IPS-18c (cell line): ENCODE measurements around the gene PXDN.

Source experiments
- H3K4me3 ChIP-seq: 2 replicates; pipeline ENCODE4 v1.7.0; 2013; ENCODE audit warnings: low read depth, mild to moderate bottlenecking, low read length, moderate library complexity; ENCODE audit not compliant: insufficient read depth
- H3K9me3 ChIP-seq: one replicate; pipeline ENCODE4 v1.6.1; 2013; ENCODE audit warnings: mild to moderate bottlenecking, low read length, moderate library complexity; ENCODE audit not compliant: control insufficient read depth, insufficient read depth

The PXDN gene

GRCh38 chr2:1674276-1674675 is 70.0 kb downstream of the PXDN start:
- Histone ChIP-seq H3K9me3 (no peaks in the 10 kb centered on the region), H3K4me3 (no peak overlapping the region)

- Histone ChIP-seq H3K9me3 (no peaks in the 10 kb centered on the region), H3K4me3 (no peak overlapping the region)
Observed at GRCh38 chr2:1673160-1673944, 71.0 kb downstream of the PXDN start.

GRCh38 chr2:1672738-1673137 is 71.6 kb downstream of the PXDN start:
- H3K4me3 ChIP-seq, result no peak overlapping the region
- no peaks in the 10 kb centered on the region for H3K9me3 ChIP-seq

- H3K9me3 ChIP-seq, result no peaks in the 10 kb centered on the region
- H3K4me3 ChIP-seq, result no peak overlapping the region
Observed at GRCh38 chr2:1671916-1672315, 72.4 kb downstream of the PXDN start.

GRCh38 chr2:1670636-1671035 is 73.7 kb downstream of the PXDN start:
- Histone ChIP-seq H3K4me3 (no peak overlapping the region), H3K9me3 (no peaks in the 10 kb centered on the region)

DNA sequence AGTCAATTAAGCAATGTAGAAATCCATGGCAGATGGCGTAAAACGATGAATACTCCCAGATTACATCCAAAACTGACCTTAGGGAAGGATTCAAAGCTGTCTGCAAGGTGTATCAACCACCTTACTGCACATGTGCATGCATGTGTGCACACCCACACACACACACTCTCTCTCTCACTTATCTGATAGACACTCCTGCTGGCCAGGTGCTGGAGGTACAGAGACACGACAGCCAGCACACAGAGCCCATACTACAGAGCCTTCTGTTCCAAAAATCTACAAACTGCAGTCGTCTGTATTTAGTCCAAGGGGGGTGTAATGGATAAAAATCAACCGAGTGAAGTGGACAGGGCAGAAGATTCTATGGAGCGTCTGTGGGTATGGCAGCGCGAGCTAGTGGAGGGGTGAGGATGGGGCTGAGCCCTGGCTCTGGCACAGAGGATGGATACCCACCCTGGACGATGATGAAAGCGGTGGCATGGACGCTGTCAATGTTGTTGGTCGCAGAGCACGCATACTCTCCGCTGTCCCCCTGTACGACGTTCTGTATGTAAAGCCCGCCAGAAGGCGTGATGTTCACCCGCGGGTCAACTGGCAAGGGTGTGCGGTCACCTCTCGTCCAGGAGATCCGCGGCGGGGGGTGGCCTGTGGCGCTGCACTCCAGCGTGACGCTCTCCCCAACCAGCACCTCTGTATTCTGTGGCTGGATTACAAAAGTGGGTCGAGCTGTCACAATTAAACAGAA is 78.4 kb downstream of the PXDN start:
- Histone ChIP-seq H3K4me3 (no peak overlapping the region), H3K9me3 (no peaks in the 10 kb centered on the region)

DNA sequence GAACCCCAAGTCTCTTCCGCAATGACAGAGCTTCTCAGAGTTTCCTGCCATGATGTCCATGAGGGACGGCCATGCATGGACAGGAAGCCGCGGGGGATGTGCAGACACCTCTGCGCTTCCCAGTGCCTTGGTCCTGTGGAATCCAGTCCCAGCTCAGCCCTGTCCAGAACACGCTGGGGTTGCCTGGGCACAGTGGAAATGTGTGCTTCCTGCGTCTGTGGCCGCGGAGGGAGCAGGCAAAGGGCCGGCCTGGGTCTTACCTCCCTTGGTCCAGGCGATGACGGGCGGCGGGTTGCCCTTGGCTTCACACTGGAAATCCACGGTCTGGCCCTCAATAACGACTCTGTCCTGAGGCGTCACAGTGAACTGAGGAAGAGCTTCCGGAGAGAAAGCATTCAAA is 79.6 kb downstream of the PXDN start:
- Histone ChIP-seq H3K9me3 (no peaks in the 10 kb centered on the region), H3K4me3 (no peak overlapping the region)

DNA sequence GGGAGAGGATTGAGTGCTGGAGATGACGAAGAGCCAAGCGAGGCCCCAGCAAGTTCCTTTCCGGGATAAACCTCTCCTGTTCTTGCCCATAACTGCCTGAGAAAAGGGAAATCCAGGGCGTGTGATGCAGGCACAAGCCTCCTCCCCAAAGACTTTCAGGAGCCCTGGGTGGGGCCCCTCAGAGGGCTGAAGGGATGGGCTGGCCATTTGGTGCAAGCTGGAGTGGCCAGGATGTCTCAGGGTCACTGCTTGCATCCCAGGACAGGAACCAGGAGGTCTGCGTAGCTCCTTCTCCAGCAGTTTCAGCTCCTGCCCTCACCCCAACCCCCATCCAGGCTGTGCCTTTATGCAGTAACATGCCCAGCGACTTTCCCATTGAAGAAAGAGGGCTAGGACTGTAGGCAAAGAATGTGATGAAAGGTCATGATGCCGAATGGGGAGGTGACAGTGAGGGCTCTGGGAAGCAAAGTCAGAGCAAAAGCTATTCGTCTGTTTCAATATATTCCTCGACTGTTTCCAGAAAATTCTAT is 80.2 kb downstream of the PXDN start:
- Histone ChIP-seq H3K4me3 (no peak overlapping the region; the same call in 1 of the 2 replicates), H3K9me3 (no peaks in the 10 kb centered on the region)

- Histone ChIP-seq H3K9me3 (no peaks in the 10 kb centered on the region), H3K4me3 (no peak overlapping the region)
Observed at GRCh38 chr2:1663621-1664020, 80.7 kb downstream of the PXDN start.

GRCh38 chr2:1662606-1663180 is 81.6 kb downstream of the PXDN start:
- Histone ChIP-seq H3K4me3 (no peak overlapping the region), H3K9me3 (no peaks in the 10 kb centered on the region)

DNA sequence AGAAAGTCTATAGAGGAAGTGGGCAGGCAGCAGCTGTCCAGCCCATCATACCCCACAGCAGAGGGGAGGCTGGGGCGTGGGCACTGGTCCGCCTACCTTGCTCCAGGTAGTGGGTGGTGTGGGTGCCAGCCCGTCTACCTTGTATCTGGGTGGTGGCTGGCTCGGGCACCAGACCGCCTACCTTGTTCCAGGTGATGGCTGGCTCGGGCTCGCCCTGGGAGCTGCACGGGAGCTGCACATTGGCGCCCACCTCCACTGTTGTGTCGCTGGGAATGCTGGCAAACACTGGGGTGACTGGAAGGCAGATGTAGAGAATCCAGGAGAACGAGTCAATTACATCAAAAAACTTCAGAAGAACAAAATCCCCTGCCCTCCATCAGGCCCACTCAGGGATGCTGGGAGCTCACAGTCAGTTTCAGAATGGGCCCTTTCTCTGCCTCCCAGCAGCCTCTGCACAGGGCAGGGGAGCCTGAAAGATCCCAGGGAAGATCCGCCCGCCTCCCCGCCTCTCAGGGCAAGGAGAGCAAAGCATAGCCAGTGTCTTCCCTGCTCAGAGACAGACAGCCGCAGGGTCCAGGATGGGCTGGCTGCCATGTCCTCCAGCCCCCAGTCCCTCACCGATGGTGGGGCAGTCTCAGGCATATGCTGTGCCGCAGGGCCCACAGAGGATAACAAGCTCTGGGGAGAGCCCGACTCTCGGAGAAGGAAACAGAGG is 82.3 kb downstream of the PXDN start:
- Histone ChIP-seq H3K9me3 (no peaks in the 10 kb centered on the region), H3K4me3 (no peak overlapping the region)

GRCh38 chr2:1660656-1661640 is 83.4 kb downstream of the PXDN start:
- Histone ChIP-seq H3K9me3 (no peaks in the 10 kb centered on the region), H3K4me3 (no peak overlapping the region)

DNA sequence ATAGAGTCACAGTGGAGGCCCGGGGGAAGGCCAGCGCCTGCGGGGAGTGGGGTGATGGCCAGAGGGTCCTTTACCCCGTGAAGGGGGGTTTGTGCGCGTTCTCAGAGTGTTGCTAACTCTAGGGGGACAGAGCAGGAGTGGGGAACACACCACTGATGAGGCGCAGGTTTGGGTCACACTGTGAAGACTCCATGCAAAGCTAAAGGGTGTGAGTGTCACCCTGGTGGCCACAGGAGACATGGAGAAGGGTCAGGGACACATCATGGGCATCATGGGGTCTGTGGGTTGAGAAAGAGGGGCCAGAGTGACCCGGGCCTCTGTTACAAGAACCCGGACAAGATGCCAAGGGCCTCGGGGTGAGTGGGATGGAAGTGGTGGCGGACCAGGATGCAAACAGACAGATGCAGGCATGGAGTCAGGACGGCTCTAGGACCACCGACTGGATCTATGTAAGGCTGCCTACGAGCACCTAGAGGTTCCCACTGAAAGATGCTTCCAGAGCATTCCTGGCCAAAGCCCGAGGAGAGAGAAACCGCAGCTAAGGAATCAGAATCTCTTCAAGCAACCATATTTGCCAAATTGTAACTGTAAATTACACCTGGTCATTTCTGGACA is 84.3 kb downstream of the PXDN start:
- H3K9me3 ChIP-seq, result no peaks in the 10 kb centered on the region

GRCh38 chr2:1658394-1659151 is 85.7 kb downstream of the PXDN start:
- H3K4me3 ChIP-seq, result no peak overlapping the region
- no peaks in the 10 kb centered on the region for H3K9me3 ChIP-seq

More for the DNA sequence above, 84.3 kb downstream of the PXDN start:
- no peak overlapping the region for H3K4me3 ChIP-seq
